ENCODE results near the gene NCDN. TPM values are rescaled to one million over a fixed set of nuclear protein-coding genes. Genes with fewer than 3 reads are reported as not detected.
"Not testable (repeated sequence)": the region's sequence is repeated elsewhere in the genome, so short reads cannot be mapped to it uniquely, and the experiment has no call there.

Gene NCDN
- total RNA-seq, 4 donors from 2014 or later = 22.4 to 40.4 (median 29.2) TPM

DNA sequence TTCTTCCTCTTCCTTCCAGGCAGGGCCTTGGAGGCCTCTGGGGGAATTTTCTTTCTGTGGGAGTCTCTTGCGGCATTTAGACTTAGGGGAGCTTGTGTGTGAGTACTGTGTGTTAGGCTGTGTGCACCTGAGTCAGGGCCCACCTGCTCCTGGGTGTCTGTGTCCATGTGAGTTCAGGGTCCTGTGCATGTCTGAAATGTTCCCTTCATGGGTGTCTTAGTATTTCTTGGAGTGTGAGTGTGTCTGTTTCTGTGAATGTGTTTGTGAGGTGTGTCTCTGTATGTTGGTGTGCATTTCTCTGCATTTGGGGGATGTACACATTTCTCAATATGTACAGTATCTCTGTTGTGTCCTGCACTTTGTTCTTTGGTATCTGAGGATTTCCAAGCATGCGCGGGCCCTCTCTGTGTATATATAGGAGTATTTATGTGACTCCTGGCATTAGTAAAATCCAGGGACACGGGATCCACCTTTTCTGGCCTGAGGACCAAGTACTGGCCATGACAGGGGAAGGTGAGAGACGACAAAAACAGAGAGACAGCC is 17.9 kb downstream of the NCDN start:
- intact Hi-C loops (cut with DNase I) = no loop called here

DNA sequence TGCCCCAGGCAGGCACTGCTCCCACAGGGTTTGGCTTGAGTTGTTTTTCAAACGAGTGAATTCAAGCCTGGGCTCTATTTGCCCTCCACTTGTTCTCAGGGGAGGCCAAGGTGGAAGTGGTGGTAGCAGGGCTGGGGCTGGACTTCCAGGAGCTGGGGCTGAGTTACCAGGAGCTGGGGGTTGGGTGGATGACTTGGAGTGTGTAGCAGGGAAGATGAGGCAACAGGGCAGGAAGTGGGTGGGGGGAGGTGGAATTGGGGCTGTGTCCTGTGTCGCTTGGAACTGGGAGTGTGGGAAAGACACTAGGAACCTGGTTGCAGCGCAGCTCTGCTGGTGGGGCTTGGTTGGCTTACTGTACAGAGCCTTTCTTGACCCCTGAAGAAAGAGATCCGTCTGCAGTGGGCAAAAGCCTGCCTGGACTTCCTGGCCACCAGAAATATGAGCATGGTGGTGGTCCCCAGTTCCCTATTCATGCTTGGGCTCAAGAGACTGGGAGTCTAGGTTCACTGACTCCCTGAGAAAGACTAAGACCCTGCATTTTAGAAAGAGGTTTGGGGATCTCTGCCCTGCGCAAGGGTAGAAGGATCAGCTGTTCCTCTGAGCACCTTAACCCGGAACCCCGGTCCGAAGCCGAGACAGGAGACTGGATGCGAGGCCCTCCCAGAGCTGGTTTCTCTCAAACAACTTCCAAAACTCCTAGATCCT is 18.6 kb downstream of the NCDN start:
- WGBS = 67% methylated on average over 10 of the region's 10 CpGs
- H3K27me3 ChIP-seq = peaks cover 0 to 76% (median 27%) of the 10 kb centered on the region in 4 donors
- DNase-seq (ENCODE audit: extremely low spot score) = no peak
- H3K36me3 ChIP-seq = no peaks in the 10 kb centered on the region
- TF ChIP-seq POLR2A (IDR thresholded peaks at IDR 0.05; ENCODE audit: low read depth) (no peak), CTCF (IDR thresholded peaks at IDR 0.05) (no peak), POLR2AphosphoS5 (IDR thresholded peaks at IDR 0.05) (no peak), EP300 (IDR thresholded peaks at IDR 0.05) (no peak)
- intact Hi-C loops (cut with DNase I) = no loop called here
- no peak overlapping the region for H3K27ac ChIP-seq (replicated peaks in 1 of 4)
- H3K4me3 ChIP-seq = peak overlapping the region; percentile 50 to 61 (median 53)
- peaks cover 23 to 46% (median 36%) of the 10 kb centered on the region in 4 donors for H3K4me1 ChIP-seq
- no peaks in the 10 kb centered on the region for H3K9me3 ChIP-seq

More for the DNA sequence above, 17.9 kb downstream of the NCDN start:
- no peaks in the 10 kb centered on the region for H3K9me3 ChIP-seq
- 91% methylated on average over 4 of the region's 5 CpGs for WGBS
- H3K27ac ChIP-seq (replicated peaks in 1 of 4) = no peak overlapping the region
- no peak for DNase-seq (ENCODE audit: extremely low spot score)
- H3K4me3 ChIP-seq = no peak overlapping the region
- H3K27me3 ChIP-seq = peaks cover 0 to 83% (median 27%) of the 10 kb centered on the region in 4 donors
- peaks cover 23 to 46% (median 36%) of the 10 kb centered on the region in 4 donors for H3K4me1 ChIP-seq
- H3K36me3 ChIP-seq = no peaks in the 10 kb centered on the region
- TF ChIP-seq EP300 (IDR thresholded peaks at IDR 0.05) (no peak), POLR2AphosphoS5 (IDR thresholded peaks at IDR 0.05) (no peak), POLR2A (IDR thresholded peaks at IDR 0.05; ENCODE audit: low read depth) (no peak), CTCF (IDR thresholded peaks at IDR 0.05) (no peak)

GRCh38 chr1:35576766-35577070 is 19.1 kb downstream of the NCDN start:
- 65% methylated on average over 9 of the region's 37 CpGs for WGBS
- H3K9me3 ChIP-seq; H3K27ac ChIP-seq (replicated peaks in 1 of 4); DNase-seq (ENCODE audit: extremely low spot score); H3K36me3 ChIP-seq; intact Hi-C loops (cut with DNase I): not testable (repeated sequence)
- Histone ChIP-seq H3K27me3 (peaks cover 0 to 71% (median 27%) of the 10 kb centered on the region in 4 donors), H3K4me1 (peaks cover 23 to 46% (median 36%) of the 10 kb centered on the region in 4 donors), H3K4me3 (peak overlapping the region; percentile 50 to 61 (median 53))

DNA sequence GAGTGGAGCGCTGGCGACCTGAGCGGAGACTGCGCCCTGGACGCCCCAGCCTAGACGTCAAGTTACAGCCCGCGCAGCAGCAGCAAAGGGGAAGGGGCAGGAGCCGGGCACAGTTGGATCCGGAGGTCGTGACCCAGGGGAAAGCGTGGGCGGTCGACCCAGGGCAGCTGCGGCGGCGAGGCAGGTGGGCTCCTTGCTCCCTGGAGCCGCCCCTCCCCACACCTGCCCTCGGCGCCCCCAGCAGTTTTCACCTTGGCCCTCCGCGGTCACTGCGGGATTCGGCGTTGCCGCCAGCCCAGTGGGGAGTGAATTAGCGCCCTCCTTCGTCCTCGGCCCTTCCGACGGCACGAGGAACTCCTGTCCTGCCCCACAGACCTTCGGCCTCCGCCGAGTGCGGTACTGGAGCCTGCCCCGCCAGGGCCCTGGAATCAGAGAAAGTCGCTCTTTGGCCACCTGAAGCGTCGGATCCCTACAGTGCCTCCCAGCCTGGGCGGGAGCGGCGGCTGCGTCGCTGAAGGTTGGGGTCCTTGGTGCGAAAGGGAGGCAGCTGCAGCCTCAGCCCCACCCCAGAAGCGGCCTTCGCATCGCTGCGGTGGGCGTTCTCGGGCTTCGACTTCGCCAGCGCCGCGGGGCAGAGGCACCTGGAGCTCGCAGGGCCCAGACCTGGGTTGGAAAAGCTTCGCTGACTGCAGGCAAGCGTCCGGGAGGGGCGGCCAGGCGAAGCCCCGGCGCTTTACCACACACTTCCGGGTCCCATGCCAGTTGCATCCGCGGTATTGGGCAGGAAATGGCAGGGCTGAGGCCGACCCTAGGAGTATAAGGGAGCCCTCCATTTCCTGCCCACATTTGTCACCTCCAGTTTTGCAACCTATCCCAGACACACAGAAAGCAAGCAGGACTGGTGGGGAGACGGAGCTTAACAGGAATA is 19.7 kb downstream of the NCDN start:
- no peaks in the 10 kb centered on the region for H3K9me3 ChIP-seq
- no peaks in the 10 kb centered on the region for H3K36me3 ChIP-seq
- peak overlapping the region; percentile 50 to 61 (median 53) for H3K4me3 ChIP-seq
- intact Hi-C loops (cut with DNase I) = no loop called here
- TF ChIP-seq EP300 (IDR thresholded peaks at IDR 0.05) = no peak
- no peak for TF ChIP-seq POLR2A (IDR thresholded peaks at IDR 0.05; ENCODE audit: low read depth)
- TF ChIP-seq CTCF (IDR thresholded peaks at IDR 0.05) = no peak
- TF ChIP-seq POLR2AphosphoS5 (IDR thresholded peaks at IDR 0.05) = no peak
- 53% methylated on average over 9 of the region's 70 CpGs for WGBS
- DNase-seq (ENCODE audit: extremely low spot score) = no peak
- H3K4me1 ChIP-seq = peaks cover 23 to 46% (median 36%) of the 10 kb centered on the region in 4 donors
- no peak overlapping the region for H3K27ac ChIP-seq (replicated peaks in 1 of 4)
- H3K27me3 ChIP-seq = peaks cover 0 to 64% (median 27%) of the 10 kb centered on the region in 4 donors

GRCh38 chr1:35580949-35581388 is 23.4 kb downstream of the NCDN start:
- TF ChIP-seq CTCF (IDR thresholded peaks at IDR 0.05) (no peak), POLR2A (IDR thresholded peaks at IDR 0.05; ENCODE audit: low read depth) (no peak), POLR2AphosphoS5 (IDR thresholded peaks at IDR 0.05) (no peak), EP300 (IDR thresholded peaks at IDR 0.05) (no peak)
- Histone ChIP-seq H3K36me3 (no peaks in the 10 kb centered on the region), H3K27me3 (peaks cover 0 to 28% (median 9%) of the 10 kb centered on the region in 4 donors), H3K4me1 (peaks cover 13 to 26% (median 24%) of the 10 kb centered on the region in 4 donors), H3K27ac (replicated peaks in 1 of 4) (no peak overlapping the region), H3K9me3 (no peaks in the 10 kb centered on the region), H3K4me3 (no peak overlapping the region)
- intact Hi-C loops (cut with DNase I) = no loop called here
- DNase-seq (ENCODE audit: extremely low spot score) = no peak
- WGBS = 77% methylated on average over 4 of the region's 4 CpGs

DNA sequence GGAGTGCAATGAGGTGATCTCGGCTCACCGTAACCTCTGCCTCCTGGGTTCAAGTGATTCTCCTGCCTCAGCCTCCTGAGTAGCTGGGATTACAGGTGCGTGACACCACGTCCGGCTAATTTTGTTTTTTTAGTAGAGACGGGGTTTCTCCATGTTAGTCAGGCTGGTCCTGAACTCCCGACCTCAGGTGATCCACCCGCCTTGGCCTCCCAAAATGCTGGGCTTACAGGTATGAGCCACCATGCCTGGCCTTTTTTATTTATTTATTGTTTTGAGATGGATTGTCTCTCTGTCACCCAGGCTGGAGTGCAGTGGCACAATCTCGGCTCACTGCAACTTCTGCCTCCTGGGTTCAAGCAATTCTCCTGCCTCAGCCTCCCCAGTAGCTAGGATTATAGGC is 24.0 kb downstream of the NCDN start:
- intact Hi-C loops (cut with DNase I); H3K36me3 ChIP-seq; DNase-seq (ENCODE audit: extremely low spot score); H3K27ac ChIP-seq (replicated peaks in 1 of 4); H3K9me3 ChIP-seq; H3K4me3 ChIP-seq: not testable (repeated sequence)
- Histone ChIP-seq H3K27me3 (peaks cover 0 to 22% (median 6%) of the 10 kb centered on the region in 4 donors), H3K4me1 (peaks cover 12 to 20% (median 19%) of the 10 kb centered on the region in 4 donors)
- WGBS = 95% methylated on average over 9 of the region's 9 CpGs
